ENCODE results near the gene SCAMP4.

SCAMP4 gene

DNA sequence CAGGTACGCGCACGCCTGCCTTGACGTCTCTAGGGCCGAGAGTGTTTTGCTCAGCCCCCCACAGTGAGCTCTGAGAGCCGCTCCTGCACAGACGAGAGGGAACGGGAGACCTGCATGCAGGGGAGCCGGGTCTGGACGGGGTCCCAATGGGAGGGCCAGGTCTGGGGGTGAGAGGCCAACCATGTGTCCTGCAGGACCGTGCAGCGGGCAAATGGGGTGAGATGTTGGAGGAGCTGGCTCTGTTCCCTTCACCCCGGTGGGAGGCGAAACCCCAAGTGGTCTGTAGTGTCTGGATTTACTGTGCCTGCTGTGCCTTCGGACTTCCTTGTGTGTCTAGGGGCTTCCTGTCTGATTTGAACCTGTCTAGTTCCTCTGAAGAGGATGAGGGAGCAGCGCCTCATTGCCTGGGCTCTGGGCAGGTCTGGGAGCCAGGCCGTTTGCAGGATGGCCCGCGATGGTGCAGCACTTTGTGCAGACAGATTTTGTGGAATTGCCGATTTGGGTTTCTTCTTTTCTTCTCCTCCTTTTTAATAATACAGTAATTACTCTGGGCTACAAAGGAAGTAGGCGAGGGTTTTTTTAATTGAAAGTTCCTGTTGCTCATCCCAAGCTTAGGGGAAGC, 37.8 kb downstream of the SCAMP4 start:
- ATAC-seq: no peak

DNA sequence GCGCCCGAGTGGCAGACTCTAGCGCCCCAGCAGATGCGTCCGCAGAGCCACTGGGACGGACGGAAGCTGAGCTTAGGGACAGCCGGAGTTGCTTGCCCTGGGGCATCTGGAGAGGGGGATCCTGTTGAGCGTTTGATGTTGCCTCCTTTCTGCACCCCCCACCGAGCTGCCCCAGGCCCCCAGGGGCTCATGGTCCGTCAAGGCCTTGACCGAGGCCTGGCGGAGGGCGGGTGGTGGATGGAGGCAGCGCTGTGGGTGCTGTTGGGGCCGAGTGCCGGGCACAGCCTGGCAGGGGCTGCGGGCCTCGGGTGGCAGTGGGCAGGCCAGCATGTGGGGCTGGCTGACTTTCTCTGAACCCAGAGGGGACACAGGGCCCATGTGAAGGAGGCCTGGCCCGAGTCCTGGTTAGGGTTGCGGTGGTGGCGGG, 38.5 kb downstream of the SCAMP4 start:
- ATAC-seq: no peak

DNA sequence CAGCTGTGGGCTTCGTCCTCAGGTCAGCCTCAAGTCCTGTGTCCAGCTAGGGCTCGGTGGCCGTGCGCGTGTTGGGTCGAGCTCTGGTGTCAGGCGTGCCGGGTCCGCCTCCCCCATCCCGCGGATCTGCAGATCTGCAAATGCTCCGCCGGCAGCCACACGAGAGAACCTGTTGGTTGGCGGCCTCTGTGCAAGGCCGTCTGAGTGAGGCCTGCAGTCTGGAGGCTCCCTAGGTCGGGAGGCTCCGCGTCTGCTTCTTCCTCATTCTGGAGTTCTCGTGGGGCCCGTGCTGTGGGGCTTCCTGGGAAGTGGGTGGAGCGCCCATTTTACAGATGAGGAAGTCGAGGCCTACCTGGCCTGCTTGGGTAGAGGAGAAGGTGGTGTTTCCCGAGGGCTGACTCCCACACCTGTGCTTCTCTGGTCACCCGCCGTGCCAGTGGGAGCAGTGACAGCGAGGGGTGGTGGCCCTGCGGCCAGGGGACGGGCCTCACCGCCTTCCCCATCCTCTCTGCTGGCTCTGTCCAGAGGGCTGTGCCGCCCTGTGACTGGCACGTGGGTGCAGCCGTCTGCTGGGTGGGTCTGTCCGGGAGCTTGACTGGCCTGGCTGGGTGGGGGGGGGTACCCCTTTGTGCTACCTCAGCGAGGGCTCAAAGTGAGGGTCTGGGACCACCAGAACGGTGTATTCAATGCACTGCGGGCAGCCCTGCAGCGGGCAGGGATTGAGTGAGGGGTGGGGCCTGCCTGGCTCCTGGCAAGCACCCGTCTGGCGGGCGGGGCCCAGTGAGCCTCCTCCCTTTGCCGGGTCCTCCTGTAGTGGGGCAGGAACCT, 39.1 kb downstream of the SCAMP4 start:
- ATAC-seq: no peak

DNA sequence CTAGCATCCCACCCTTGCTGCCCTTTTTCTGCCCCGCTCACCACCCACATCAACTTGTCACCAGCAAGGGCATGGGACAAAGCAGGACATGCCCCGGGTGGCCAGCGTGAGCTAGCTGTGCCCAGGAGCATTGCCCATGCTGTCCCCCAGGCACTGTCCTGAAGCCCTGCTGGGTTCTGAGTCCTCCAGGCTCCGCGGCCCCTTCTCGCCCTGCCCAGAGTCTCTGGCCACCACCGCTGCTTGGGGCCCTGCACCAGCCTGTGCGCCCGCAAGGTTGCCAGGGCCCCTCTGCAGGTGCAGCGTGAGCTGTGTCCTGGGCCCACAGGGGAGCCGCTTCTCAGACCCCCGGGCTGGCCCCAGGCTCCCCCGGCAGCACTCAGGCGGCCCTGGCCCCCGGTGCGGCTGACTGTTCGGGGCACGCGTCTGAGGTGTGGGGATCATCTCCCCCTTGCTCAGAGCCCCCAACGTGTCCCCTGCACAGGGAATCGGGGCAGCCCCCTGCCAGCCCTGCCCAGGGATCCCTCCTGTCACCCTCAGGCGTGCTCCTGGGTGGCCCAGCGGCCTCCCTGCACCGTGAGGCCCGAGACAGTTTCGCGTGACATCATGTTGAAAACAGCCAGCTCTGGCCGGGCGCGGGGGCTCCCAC, 39.8 kb downstream of the SCAMP4 start:
- ATAC-seq: no peak

DNA sequence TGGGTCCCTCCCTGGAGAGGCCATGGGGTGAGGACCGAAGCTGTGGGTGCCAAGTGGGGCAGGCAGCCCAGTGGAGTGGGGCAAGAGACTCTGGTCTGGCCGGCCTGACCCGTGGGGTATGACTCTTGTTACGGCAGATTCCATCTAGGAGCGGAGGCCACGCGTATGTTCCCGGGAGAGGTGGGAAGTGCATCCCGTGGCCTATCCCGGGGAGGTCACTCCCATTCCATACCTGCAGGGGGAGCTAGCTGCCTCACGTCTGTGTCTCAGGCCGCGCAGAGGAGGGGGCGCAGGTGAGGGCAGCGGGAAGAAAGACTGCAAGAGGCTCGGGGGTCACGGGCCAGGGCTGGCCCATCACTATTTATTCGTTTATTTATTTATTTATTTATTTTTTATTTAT, 40.7 kb downstream of the SCAMP4 start:
- ATAC-seq: no peak

DNA sequence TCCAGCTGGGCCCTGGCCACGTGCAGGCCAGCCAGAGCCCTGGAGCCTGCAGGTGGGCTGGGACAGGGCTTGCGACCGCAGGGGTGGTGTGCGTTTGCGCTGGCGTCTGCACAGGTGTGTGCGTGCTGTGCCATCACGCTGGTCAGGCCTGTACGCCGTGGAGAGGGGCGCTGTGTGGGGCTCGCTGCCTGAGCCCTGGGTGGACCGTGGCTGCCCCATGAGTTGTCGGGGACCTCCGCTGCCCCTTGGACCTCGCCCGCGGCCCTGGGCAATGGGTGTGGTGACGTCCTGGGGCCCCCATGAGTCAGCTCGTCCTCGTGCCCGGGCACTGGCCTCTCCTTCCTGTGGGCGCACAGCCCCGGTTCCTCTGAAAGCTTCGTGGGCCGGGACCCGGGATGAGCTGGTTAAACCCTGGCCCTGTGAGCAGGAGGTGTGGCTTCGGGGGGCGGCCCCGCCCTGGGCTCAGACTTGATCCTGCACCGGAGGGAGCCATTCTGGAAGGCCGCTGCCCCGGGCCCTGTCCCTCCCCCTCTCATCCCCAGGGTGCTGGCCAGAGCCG, 42.5 kb downstream of the SCAMP4 start:
- ATAC-seq: no peak

DNA sequence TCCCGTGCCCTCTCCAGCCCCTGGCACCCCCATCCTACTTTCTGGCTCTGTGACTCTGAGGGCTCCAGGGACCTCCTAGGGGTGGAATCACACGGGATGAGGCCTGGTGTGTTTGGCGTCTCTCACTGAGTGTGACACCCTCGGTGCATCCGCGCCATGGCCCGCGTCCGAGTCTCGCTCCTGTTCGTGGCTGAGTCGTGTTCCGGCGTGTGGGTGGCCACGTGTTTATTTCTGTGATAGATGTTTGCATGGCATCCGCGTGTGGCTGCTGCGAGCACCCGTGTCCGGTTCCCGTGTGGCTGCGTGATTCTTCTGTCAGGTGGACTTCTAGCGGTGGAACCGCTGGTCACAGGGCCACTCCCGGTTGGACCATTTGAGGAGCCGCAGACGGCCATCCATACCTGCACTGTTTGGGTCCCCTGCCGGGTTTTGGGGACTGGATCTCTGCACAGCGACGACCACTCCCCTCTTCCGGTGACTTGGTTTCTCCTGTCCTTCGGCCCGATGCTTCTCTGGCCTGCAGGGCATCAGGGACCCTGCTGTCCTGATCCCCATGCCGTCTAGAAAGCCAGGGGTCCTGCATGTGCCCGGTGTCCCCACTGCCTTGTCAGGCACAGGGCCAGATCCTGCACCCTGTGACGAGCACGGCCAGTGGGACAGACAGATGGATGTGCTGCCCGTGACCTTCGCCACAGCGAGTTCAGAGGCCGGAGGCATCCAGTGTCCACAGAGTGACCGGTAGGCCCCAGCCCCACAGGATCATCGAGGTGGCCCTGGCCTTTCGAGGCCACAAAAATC, 44.3 kb downstream of the SCAMP4 start:
- no peak for ATAC-seq

DNA sequence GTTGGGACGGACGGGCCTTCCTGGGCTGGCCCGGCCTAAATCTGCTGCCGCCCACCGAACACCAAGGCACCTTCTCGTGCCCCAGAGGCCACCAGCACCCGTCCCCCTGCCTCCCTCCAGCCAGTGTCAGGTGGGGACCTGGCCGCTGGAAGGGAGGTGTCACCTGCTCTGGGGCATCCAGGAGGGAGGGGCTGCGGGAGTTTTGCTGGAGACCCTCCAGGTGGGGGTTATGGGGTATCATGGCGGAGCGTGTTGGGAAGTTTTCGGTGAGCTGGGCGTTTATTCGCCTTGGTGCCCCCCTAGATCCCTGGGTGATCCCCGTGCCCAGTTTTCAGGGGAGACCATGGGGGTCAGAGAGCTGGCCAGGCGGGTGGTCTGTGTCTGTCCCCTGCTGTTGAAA, 45.4 kb downstream of the SCAMP4 start:
- no peak for ATAC-seq

DNA sequence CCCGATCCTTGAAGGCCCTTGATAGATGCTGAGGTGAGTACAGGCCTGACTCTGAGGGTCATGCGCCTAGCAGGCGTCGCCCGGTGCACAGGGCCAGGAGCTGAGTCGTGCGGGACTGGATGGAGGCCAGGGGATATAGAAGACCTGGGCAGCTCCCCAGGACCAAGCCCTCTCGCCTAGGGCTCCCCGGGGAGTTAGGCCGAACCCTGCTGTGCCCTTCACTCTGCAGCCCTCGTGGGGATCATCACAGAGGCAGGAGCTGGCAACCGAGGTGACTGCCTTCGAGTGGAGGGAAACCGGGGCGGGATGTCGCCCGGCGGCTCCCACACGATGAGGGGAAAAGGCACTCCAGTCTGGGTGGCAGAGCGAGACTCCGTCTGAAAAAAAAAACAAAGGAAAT, 47.4 kb downstream of the SCAMP4 start:
- no peak for ATAC-seq

DNA sequence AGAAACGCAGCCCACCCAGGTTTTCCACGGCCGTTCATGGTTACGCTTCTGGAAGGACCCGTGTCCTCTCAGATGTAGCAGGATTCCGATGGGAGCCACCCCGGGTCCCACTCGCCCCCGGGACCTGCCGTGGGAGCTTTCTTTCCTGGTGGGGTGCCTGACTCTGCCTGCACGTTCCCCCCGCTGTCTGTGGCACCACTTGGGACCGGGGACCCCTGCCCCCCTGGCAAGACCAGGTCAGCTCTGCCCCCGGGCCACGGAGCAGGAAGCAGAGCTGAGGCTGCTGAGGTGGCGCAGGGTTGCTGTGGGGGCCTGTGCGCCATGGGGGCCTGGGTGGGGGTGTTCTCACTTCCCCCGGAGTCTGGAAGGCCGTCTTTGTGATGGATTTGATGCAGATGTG, 47.8 kb downstream of the SCAMP4 start:
- ATAC-seq: no peak

DNA sequence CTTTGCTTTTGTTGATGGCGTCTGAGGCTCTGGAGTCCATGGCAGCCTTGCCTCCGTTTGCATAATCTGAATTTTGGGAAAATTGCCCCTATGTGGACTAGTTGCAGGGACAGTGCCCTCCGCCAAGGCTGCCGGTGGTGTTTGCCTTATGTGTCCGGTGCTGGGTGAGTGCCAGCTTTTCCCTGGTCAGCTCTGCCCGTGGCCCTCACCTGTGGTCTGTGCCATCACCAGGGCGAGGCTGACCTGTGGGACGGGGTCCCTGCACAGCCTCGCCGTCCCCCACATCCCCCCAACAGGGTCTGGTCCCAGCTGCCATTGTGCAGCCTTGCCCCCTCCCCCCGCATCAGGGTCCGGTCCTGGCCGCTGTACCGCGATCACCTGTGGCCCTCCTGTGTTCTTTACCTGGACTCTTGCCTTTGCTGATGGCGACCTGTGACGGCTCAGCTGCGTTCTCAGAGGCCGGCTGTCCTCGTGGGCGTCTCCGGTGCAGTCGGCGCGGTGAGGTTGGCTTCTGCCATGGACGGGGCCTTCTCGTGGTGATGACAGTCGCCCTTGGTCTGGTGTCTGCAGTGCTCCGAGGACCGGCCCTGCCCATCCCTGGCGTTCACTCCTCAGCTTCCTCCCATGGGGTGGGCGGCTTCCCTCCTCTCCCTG, 48.4 kb downstream of the SCAMP4 start:
- no peak for ATAC-seq

DNA sequence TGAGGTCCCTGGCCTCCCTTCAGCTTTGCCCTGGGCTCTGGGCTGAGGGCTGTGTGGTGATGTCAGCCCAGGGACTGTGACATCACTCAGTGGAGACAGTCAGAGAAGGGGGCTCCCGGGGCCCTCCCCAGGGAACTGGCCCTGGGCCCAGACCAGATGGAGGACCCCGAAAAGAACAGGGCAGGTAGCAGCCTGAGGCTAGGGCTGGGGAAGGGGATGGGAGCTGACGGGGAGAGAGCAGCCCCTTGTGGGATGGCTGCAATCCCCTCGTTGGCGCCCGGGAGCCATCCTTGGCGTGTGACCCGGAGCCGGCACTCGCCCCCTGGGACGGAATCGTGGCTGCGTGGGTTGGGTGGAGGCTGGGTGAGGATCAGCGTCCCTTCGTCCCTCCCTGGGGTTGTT, 49.3 kb downstream of the SCAMP4 start:
- ATAC-seq: no peak

DNA sequence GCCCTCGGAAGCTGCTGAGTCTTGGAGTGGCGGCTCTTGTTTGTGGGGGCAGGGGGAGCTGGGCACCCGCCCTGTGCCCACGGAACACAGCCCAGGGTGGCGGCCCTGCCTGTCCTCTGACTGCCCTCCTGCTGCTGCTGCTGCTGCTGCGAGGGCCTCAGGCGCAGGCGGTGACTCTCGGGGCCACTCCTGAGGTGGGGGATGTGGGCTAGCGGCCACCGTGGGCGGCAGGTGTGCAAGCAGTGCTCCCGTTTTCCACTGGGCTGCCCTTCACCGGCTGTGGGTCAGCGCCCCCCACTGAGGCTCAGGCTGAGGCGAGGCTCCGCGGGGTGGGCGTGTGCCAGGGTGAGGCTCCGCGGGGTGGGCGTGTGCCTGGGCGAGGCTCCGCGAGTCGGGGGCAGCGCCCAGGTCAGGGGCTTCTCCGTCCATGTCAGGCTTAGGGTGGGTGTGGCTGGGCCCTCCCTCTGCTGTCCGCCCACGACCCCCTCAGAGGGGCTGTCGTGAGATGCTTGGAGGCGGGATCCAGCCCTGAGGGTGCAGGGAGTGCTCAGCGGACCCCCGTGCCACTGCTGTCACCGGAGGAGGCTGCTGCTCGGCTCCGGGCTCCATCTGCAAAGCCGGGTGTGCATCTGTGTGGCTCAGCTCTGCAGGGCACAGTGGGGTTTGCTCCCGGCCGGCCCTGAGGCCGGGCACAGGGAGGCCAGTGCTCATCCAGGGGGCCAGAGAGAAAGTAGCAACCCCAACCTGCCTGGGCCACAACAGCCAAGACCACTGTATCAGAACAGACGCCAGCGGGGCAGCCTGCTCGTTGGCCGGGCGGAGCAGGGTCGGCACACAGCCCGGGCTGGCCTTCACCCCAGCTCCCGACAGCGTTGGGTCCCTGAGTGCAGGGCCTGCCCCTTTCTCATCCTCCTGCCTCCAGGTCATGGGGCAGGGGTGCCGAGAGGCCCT, 50.2 kb downstream of the SCAMP4 start:
- no peak for ATAC-seq

DNA sequence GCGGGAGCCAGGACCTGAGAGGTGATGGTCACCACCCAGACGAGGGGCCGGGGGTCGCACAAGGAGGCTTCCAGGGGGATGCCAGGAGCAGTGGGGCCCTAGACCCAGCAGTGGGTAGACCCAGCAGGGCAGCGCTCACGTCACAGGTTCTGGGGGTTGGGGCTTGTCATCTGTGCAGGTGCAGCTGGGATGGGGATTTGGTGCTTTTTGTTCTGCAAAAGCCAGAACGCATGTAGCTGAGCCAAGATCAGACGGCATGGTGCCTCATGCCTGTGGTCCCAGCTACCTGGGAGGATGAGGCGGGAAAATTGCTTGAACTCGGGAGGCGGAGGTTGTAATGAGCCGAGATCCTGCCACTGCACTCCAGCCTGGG, 50.9 kb downstream of the SCAMP4 start:
- no peak for ATAC-seq

DNA sequence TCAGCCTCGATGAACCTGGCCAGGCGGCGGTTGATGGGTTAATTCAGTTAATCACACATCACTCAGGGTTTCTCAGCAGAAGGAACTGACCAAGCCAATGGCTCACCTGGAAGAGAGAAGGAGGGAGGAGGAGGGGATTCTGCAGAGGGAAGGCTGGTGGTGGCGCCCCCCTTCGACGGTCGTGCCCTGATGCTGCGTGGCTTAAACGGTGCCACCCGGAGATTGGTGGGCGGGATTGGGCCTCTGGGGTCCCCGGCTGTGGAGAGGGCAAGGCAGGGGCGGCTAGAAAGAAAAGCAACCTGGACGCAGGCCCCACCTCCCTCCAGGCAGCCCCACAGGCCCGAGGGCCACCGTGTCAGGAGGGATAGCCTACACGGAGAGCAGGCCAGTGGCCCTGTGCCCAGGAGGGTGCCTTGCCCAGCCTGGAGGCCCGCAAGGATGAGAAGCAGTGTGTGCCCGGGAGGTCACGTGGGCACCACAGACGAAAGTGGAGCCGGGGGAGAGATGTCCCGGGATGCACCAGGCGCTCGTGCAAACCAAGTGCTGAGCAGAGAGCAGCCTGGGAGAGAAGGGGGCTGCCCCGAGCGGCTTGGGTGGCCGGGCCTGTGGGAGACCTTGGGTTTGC, 51.8 kb downstream of the SCAMP4 start:
- no peak for ATAC-seq

DNA sequence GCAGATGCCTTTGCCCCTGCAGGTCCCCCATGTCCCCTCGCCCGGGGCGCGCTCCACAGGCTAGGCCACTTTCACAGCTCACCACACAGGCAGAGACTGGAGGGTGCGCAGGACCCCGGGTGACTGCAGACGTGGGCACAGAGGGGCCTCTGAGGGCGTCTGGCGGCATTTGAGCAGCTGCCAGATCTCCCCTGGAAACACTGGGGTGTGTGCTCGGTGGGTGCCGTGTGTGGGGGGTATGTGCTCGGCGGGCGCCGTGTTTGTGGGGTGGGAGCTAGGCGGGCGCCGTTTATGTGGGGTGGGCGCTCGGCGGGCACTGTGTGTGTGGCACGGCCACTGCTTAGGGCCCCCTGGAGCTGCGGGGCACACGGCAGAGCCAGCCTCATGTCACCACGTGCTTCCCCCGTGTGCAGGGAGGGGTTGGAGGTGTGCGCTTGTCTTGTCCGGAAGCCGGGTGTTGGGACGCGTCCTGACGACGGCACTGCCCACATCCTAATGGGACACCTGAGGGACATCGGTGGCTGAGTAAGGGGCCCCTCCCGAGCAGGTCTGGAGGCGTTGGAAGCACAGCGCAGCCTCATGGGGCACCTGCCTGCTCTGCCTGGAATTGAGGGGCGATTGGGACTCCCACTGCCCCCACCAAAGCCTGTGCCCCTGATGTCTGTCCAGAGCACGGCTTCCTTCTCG, 52.5 kb downstream of the SCAMP4 start:
- ATAC-seq: no peak

DNA sequence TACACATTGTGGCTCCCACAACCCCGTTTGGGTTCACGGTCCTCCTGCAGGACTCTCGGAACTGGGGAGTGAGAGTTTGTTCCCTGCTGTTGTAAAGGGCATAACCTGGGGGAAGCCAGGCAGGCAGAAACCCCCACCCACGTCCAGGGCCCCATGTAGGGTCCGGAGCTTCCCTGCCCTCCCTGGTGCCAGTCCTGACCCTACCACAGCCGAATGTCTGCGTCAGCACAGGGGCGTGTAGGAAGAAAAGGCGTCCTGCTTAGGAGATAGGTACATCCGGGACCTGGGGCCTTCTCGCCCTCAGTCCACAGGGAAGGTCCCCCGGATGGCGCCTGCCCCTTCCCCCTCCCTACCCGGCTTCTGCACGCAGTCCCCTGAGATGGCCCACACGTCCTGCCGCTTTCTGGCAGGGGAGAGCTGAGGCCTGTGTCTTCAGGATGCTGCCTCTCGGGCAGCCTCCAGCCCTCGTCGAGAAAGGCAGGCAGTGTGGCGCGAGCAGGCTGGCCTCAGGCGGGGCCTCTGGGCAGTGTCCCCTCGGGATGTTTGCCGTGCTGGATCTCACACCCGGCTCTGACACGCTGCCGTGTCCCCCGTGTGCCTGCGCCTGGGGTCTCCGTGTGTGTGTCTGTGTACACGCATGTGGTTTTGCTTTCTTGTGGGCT, 54.9 kb downstream of the SCAMP4 start:
- no peak for ATAC-seq

DNA sequence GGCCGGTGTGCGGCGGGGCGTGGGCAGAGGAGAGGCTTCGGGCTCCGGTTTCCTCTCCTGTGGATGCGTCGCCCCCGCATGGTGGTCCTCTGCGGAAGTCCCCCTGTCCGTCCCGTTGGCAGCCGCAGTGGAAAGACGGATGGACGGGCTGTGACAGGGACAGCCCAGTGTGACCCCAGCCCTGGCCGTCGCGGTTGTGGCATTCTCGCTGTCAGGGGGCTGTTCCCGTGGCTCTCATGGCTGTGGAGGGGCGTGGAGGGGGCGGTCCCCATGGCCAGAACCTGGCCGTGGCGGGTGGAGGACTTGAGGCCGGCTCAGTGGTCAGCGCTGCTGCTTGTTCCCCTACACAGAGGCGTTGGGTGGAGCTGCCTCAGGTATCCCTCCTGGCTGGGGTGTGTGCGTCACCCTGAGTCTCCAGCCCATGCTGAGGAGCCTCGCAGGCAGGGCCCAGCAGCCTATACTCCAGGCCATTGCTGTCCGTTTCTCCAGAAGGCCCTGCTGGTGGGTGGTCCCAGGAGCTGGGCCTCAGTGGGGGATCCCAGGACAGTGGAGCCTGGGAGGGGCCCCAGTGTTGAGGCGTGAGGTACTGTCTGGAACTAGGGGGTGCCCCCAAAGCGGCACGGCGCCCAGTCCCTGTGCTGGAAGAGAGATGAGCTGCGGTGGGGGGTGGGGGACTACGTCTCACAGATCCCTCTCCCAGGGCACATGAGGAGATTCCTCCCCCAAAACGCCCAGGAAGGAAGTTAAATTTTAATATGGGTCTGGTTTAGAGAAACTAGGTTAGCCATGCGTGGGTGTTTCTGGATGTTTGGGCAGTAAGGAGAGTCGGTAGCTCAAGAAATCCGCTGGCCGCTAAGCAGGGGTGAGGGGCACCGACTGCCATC, 56.0 kb downstream of the SCAMP4 start:
- no peak for ATAC-seq

Data from activated CD4-positive, CD25-positive, alpha-beta regulatory T cell treated with anti-CD3 and anti-CD28 coated beads, Interleukin-2, amount 50 U/mL, for 24 hours (primary cell).